HuH-7 (cell line): ENCODE measurements around the gene NUDCD3.
"Not testable (repeated sequence)": the region's sequence is repeated elsewhere in the genome, so short reads cannot be mapped to it uniquely, and the experiment has no call there.

Experiments
- DNase-seq: peaks from one replicate; pipeline ENCODE4 v3.0.0; 2011; ENCODE audit warnings: low spot score

The NUDCD3 gene

DNA sequence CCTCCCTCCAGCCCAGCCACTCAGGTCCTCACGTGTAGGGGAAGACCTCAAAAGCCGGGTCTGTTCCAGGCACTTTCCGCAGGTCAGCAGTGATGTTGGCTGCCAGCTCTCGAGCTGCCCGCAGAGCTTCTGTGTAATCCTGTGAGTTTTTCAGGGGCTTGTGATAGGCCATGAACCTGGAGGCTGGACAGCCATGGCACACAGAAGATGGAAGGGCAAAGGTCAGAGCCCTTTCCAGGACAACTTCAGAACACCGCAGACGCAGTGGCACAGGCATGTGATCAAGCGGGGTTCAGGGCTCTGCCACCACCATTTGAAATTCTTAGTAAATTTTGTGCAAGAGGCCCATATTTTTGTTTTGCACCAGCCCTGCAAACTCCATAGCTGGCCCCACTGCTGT lies 26.7 kb upstream of the NUDCD3 start:
- DNase-seq = no peak

DNA sequence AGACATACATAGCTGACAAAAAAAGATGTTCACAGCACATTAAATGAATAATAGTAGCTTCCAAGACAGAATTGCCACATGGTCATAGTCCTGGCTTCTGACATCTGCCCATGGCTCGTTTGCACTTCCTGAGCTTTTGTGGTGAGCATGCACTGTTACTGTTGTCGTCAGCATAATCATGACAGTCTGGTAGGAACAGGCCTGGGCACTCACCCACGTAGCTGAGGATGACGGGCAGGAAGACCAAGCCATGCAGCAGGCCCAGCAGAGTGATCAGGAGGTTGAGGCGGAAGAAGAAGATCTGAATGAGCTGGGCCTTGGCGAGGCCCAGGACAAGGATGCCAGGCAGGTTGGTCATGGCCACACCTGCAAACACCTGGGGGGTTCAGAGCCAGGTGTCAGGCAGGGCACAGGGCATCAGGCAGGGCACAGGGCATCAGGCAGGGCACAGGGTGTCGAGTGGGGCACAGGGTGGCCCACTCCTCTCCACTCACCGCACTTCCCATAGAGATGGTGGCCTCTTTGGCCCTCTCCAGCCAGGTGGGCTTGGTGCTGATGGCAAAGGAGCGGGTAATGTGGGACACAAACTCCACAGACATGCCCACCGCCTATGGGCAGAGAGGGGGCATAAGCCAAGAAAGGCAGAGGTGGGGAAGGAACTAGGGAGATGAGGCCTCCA lies 25.3 kb upstream of the NUDCD3 start:
- no peak for DNase-seq

DNA sequence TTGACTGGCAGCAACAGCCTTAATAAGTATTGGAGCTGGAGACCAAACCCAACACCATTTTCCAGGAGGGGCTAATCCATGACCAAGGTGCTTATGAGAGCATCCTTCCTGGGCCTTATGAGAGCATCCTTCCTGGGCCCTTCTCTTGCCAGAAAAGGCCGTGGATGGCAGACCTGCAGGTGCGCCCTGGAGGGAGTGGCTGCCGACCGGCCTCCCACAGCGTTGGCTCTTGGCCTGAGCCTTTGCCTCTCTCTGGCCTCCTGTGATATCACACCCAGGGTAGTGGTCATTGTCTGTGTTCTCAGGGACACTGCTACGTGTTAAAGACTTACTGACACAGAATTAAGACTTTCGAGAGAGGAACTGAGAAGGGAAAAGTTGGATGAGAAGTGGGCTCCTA lies 22.3 kb upstream of the NUDCD3 start:
- no peak for DNase-seq

DNA sequence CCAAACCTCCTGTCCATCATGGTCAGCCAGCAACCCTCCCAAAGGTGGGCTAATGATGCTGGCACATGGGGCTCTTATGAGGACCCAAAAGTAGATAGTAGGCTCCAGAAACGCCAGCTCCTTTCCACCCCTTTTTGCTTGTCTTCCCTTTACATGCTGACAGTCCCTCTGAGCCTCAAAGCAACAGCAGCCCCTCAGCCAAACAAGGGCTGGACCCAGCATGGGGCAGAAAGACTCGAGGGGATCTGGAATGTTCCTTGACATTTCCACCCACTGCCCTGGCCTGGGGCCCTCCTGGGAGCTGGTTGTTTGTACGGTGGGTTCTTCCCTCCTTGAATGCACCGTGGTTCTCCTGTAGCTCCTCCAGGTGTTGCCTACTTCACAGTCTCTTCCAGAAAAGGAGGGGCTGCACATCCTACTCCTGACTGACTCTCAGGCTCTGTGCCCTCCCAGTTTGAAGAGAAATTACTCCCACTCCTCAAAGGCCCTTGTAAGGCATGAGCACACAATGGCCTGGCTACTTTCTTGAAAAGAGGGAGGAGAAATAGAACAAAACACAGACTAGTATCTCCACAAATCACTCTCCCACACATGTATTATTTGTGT lies 21.5 kb upstream of the NUDCD3 start:
- no peak for DNase-seq

DNA sequence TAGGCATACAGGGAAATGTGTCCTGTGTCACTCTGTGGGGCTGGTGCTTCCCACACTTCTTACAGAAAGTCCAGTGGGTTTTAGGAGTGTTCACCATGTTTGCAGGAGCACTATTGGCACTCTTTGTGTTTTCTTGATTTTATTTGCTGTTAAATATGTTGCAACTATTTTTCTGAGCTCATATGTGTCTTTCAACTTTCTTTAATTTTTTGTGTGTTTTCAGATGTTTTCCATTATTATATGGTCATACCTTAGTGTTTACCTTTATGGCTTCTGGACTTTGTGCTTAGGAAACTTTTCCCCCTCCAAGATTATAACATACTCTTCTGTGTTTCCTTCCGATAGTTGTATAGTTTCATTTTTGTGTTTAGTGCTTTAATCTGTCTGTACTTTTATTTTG lies 20.8 kb upstream of the NUDCD3 start:
- no peak for DNase-seq

DNA sequence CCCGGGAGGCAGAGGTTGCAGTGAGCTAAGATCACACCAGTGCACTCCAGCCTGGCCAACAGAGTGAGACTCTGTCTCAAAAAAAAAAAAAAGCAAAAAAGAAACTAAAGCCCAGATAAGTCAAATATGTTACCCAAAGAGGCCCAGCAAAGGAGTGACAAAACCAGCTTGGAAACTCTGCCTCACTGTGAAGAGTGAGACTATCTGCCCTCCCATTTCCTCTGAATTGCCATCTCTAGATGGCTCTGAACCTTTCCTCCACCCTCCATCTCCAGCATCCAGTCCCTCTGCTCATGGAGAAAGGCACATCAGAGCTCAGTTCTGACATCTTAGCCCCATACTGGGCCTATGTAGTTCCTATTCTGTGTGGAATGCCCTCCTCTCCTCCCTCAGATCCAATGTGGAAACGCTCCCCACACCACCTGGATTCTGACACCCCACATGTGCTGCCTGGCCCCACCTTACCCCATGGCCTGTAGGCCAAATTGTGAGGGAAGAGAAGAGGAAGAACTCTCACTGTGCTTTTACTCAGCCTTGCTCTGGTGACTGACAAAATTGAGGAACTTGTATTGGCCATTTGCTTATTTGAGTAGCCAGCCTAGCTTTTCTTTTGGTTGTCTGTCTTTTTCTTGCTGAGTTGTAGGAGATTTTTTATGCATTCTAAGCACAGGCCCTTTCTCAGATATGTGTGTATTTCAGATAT lies 18.0 kb upstream of the NUDCD3 start:
- DNase-seq = no peak

DNA sequence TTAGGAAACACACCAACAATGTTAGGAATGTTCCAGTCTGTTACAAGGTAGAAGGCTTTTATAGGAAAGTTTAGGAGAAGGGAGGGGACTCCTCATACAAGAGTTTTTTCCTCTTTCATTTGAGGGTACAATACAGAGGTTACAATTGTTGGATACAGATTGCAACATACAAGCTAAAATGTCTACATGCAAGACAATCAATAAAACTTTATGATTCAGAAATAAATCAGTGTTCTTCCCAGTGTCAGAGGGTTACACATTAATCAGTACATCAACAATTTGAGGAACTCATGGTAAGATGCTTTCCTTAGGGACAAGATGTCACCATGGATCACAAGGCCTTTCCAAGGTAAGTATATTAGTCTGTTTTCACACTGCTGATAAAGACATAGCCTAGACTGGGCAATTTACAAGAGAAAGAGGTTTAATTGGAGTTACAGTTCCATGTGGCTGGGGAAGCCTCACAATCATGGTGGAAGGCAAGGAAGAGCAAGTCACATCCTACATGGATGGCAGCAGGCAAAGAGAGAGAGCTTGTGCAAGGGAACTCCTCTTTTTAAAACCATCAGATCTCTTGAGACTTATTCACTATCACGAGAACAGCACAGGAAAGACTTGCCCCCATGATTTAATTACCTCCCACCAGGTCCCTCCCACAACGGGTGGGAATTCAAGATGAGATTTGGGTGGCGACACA lies 16.3 kb upstream of the NUDCD3 start:
- not testable (repeated sequence) for DNase-seq

DNA sequence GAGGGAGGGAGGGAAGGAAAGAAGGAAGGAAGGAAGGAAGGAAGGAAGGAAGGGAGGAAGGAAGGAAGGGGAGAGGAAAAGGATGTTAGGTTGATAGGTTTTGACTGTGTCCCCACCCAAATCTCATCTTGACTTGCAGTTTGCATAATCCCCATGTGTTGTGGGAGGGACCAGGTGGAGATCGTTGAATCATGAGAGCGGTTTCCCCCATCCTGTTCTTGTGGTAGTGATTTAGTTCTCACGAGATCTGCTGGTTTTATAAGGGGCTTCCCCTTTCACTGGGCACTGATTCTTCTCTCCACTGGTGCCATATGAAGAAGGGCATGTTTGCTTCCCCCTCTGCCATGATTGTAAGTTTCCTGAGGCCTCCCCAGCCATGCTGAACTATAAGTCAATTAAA lies 15.1 kb upstream of the NUDCD3 start:
- no peak for DNase-seq

DNA sequence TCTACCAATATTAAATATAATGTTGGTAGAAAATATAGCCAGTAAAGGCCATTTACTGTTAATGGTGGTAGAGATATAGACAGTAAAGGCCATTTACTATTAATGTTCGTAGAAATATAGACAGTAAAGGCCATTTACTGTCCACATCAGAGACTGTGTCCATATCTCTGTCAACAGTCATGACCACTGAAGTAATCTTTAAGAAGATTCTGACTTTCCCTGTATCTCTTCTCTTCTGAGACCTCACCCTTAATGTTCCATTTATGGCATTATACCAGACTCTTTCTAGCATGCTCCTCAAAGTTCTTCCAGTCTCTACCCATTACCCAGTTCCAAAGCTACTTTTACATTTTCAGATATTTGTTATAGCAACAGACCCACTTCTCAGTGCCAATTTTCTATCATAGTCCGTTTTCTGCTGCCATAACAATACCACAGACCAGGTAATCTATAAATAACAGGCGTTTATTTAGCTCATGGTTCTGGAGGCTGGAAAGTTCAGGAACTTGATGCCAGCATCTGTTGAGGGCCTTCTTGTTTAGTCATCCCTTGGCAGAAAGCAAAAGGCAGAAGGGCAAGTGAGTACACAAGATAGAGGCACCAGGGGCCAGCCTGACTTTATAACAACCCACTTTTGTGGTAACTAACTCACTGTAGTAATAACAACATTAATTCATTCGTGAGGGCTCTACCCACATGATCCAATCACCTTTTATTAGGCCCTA lies 7.9 kb upstream of the NUDCD3 start:
- no peak for DNase-seq

DNA sequence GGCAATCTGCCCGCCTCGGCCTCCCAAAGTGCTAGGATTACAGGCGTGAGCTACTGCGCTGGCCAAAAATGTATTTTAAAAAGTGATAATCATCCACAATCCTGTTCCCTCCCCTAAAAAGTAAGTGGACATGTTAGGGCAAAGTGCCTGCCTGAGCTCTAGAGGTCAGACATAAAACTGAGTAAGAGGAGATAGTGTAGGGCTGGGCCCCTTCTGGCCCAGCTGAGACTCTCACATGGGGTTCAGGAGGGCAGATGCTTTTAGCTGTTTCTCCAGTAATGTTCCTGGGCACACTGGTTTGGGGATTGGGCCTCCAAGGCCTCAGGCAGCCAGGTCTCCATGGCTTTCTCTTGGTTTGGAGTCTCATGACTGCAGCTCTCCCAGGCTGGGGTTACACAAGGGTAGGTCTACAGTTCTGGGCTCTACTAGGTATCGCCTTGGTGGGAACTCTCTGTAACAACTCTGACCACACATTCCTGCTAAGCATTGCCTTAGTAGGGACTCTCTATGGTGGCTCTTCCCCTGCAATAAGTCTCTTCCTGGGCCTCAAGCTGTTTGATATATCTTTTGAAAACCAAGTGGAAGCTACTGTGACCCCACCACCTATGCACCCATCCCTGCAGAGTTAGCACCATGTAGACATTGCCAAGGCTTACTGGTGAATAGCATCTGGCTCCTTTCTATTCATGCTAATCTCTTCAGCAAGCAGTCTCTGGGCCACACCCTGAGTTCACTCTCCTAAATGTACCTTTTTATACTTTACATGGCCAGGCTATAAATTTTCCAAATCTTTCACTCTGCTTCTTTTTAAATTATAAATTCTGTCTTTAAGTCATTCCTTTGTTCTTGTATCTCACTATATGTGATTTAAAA lies 6.9 kb upstream of the NUDCD3 start:
- DNase-seq = no peak

DNA sequence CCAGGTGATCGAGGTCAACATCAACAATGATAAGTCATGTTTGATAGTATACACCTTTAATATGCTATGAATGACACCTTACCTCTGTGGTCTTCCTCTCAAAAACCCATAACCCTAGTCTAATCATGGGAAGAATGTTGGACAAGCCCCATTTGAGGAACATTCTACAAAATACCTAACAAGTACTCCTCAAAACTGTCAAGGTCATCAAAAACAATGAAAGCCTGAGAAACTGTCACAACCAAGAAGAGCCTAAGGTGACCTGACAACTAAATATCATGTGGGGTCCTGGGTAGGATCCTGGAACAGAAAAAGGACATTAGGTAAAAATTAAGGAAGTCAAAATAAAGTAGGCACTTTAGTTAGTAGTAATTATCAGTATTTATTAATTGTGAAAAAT lies 5.9 kb upstream of the NUDCD3 start:
- DNase-seq = no peak

DNA sequence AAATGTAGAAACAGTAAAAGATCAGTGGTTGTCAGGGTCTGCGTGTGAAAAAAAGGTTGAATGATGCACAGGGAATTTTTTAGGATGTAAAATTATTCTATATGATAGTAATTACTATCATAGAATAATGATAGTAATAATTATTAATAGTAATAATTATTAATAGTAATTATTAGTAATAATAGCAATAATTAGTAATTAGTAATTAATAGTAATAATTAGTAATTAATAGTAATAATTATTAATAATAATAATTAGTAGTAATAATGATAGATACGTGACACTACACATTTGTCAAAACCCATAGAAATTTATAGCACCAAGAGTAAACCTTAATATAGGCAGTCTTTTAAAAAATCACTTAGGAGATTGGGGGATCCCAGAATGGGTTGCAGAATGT lies 4.5 kb upstream of the NUDCD3 start:
- no peak for DNase-seq

DNA sequence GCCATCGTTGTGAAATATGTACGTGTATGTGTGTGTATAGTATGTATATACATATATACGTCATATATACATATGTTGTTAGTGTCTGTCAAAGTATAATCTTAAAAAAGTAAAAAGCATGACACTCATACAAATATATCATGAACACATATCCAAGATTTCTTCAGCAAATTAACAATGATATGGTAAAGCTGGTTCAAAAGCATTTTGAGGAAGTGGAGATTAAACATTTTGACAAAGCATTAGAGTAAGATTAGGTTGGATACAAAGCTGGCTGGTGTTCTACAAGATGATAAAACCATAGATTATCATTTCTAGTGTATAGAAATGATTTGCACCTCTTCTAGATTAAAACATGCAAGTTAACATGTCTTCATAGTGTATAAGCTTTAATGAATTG lies 771 bp upstream of the NUDCD3 start:
- DNase-seq = no peak

DNA sequence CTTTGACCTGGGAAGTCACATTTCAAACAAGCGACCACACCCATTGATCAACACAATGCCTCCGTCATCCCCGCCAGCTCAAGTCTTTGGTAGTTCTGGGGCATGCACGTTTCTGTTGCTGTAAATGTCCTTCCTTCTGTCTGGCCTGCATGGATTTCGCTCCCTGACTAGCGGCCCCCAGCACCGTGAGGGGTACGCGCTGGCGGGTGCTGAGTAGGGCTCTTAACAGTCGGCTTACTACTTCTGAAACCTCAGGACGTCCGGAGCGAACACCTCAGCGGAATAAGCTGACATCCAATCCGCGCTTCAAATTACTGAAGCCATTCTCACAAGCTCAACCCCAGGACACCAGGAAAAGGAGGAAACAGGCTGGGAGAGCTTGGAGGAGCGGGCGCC lies 505 bp downstream of the NUDCD3 start:
- peak; percentile 28 for DNase-seq

DNA sequence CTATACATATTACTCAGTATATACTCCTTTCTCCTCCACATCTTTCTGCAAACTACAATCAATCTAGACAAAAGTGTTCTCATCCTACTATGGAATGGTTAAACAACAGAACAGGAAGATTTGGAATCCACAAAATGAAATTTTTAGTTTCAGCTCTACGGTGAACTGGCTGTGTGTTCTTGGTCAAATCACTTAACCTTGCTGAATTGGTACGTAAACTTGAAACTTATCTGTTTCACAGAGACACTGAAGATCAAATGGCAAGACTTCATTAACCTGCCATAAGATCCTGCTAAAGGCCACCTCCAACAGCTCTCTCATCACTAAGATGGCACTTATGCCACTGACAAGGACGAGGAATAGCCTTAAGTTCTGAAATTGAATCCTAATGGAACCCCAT lies 1.5 kb downstream of the NUDCD3 start:
- no peak for DNase-seq

DNA sequence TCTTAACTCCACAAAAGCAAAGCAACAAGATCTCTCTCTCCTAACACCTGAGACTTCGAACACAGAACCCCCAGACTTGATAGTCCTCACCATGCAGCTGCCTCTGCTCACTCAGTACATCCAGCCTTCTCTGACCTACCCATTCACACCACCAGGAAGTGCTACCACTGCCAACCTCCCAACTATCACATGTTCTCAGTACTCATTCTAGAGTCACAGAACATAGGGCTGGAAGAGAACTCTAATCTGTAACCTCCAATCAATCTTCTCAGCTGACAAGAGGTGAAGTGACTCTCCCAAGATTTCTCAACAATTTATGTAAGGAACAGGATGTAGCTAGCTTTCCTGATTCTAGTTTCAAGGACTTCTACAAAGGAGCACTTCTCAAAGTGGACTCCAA lies 3.8 kb downstream of the NUDCD3 start:
- no peak for DNase-seq

DNA sequence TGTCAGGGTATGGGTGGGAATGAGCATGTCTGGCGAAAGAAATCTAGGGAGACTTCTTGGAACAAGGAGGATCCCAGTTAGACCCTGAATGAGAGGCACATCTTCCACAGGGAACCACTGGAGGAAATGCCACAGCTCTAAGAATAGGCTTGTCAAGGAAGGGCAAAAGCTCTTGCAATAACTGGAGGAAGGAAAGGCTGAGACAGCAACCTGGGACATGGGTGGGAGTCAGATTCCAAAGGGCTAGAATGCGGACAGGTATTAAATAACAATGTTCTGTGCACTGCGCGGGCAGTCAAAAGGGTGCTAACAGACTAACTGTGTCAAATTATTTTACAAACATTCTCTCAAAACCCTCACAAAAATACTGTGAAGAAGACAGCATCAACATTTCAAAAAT lies 4.5 kb downstream of the NUDCD3 start:
- DNase-seq = no peak

DNA sequence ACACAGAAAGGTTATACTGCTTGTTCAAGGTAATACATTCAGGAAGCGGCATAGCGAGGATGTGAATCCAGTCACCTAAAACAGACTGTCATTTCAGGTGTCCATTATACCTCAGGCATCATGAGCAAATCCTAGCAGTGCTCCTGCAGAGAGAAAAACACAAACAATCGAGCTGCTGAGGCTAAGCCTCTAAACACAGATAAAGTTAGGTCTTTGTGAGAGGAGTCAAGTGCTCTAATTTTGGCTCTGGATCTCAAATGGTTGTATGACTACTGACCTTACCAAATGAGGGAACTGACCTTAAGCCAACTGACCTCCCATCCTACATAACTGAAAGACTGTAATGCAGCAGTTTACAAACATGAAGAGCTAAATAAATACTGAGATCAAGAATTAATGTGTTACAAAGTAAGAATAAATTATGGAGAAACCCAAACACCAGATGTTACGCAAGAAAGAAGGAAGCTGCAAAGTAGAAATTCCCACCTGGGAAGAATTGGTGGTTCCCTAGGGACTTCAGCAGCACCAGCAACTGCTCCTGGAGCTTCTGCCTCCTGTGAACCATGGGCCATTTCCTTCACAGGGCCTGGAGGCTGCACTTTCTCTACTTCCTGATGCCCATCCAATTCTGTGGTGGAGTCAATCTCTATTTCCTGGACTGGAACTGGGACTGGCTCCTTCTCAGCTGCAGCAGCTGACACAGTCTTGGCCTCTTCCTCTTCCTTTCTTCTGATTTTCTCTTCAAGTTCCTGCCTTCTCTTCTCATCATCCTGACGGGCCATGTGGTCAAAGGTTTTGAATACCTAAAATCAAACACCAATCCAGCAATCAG lies 5.8 kb downstream of the NUDCD3 start:
- DNase-seq = no peak

DNA sequence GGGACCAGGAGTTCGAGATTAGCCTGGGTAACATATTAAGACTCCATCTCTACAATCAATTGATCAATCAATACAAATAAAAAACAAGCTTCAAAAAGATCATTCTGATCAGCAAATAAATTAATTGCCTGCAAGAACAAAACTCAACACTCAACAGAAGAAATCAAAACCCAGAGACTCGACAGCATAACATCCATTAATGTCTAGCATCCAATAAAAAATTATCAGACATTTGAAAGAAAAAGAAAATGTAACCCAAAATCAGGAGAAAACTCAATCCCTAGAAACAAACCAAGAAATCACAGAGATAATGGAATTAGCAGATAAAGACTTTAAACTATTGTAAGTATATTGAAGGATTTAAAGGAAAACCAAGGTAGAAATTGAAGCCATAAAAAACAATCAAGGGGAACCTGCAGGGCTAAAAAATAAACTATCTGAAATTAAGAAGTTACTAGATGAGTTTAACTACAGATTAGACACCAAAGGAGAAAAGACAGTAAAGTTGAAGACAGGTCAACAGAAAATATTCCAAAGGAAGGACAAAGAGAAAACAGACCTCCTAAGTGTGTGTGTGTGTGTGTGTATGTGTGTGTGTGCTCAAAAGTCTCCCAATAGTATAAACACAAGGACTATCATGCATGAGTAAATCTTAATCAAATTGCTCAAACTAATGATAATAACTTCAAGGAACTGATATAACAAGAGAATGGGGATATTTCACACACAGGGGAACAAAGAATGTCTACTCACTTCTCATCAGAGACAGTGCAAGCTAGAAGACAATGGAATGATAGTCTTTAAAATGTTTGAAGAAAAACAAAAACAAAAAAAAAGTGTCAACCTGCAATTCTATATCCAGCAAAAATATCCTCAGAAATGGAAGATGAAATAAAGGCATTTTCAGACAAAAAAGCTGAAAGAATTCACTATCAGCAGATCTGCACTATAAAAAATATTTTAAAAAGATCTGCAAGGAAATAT lies 7.7 kb downstream of the NUDCD3 start:
- DNase-seq = no peak
